Measurements from ENCODE around the gene KIF16B. TPM values are rescaled to one million over a fixed set of nuclear protein-coding genes. Genes with fewer than 3 reads are reported as not detected.

The KIF16B gene
- total RNA-seq, 1 donor from 2014 or later, result 14.2 TPM

- no peak overlapping the region for H3K4me3 ChIP-seq (ENCODE audit: low read depth, low read length)
- TF ChIP-seq CTCF (conservative IDR thresholded peaks at IDR 0.05; ENCODE audit: low read depth, low read length), result no peak
- DNase-seq (ENCODE audit: low read depth), result no peak
Observed at GRCh38 chr20:16548068-16548672, 25.1 kb downstream of the KIF16B start.

- no peak for DNase-seq (ENCODE audit: low read depth)
- TF ChIP-seq CTCF (conservative IDR thresholded peaks at IDR 0.05; ENCODE audit: low read depth, low read length), result no peak
- H3K4me3 ChIP-seq (ENCODE audit: low read depth, low read length), result no peak overlapping the region
Observed at GRCh38 chr20:16544949-16545348, 28.3 kb downstream of the KIF16B start.

GRCh38 chr20:16542477-16542876, 30.8 kb downstream of the KIF16B start:
- DNase-seq (ENCODE audit: low read depth), result no peak
- no peak for TF ChIP-seq CTCF (conservative IDR thresholded peaks at IDR 0.05; ENCODE audit: low read depth, low read length)
- H3K4me3 ChIP-seq (ENCODE audit: low read depth, low read length), result no peak overlapping the region

GRCh38 chr20:16541878-16542277, 31.4 kb downstream of the KIF16B start:
- H3K4me3 ChIP-seq (ENCODE audit: low read depth, low read length), result no peak overlapping the region
- no peak for TF ChIP-seq CTCF (conservative IDR thresholded peaks at IDR 0.05; ENCODE audit: low read depth, low read length)
- DNase-seq (ENCODE audit: low read depth), result no peak

GRCh38 chr20:16541226-16541625, 32.0 kb downstream of the KIF16B start:
- TF ChIP-seq CTCF (conservative IDR thresholded peaks at IDR 0.05; ENCODE audit: low read depth, low read length), result no peak
- no peak for DNase-seq (ENCODE audit: low read depth)

GRCh38 chr20:16539280-16540021, 33.8 kb downstream of the KIF16B start:
- DNase-seq (ENCODE audit: low read depth), result no peak
- H3K4me3 ChIP-seq (ENCODE audit: low read depth, low read length), result no peak overlapping the region
- no peak for TF ChIP-seq CTCF (conservative IDR thresholded peaks at IDR 0.05; ENCODE audit: low read depth, low read length)

More at GRCh38 chr20:16541226-16541625, 32.0 kb downstream of the KIF16B start:
- H3K4me3 ChIP-seq (ENCODE audit: low read depth, low read length), result no peak overlapping the region

GRCh38 chr20:16538779-16539178, 34.5 kb downstream of the KIF16B start:
- no peak for DNase-seq (ENCODE audit: low read depth)
- no peak overlapping the region for H3K4me3 ChIP-seq (ENCODE audit: low read depth, low read length)
- no peak for TF ChIP-seq CTCF (conservative IDR thresholded peaks at IDR 0.05; ENCODE audit: low read depth, low read length)

All from epithelial cell of proximal tubule (primary cell).